Thoracic aorta (tissue), 2 donors: ENCODE results near the gene P4HB. TPM values are rescaled to one million over a fixed set of nuclear protein-coding genes. Genes with fewer than 3 reads are reported as not detected.

ENCODE experiments used
- ATAC-seq: fragments of 150-250 bp; one replicate; pipeline ENCODE4 v1.8.0; 2017; ENCODE audit warnings: low read depth; ENCODE audit not compliant: insufficient number of reproducible peaks, low FRiP score
- DNase-seq: peaks from one replicate; pipeline ENCODE4 v3.0.0-alpha.2; 2020; ENCODE audit warnings: low spot score
- H3K27ac ChIP-seq, 2 donors: fragments of 200-600 bp; sonication (generic); 1 replicate in 1 of 2; 2 replicates in 1 of 2; pipeline ENCODE4 v1.5.1; 2016; ENCODE audit warnings: mild to moderate bottlenecking in 2 of 2, moderate library complexity in 2 of 2
- H3K27me3 ChIP-seq: fragments of 200-600 bp; sonication (generic); replicated peaks from 2 replicates; pipeline ENCODE4 v1.6.0; 2016; ENCODE audit warnings: mild to moderate bottlenecking; ENCODE audit not compliant: insufficient read depth
- H3K36me3 ChIP-seq: fragments of 200-600 bp; sonication (generic); one replicate; pipeline ENCODE4 v1.5.1; 2016
- H3K4me1 ChIP-seq, 2 donors: fragments of 200-600 bp; sonication (generic); 1 replicate in 1 of 2; 2 replicates in 1 of 2; pipeline versions ENCODE4 v1.5.1 to v1.6.0; 2016; ENCODE audit warnings: low read depth in 2 of 2, mild to moderate bottlenecking in 1 of 2; ENCODE audit not compliant: control insufficient read depth in 1 of 2
- H3K4me3 ChIP-seq: fragments of 200-600 bp; sonication (generic); 2 replicates; pipeline ENCODE4 v1.5.1; 2016; ENCODE audit warnings: mild to moderate bottlenecking
- H3K9me3 ChIP-seq: fragments of 200-600 bp; sonication (generic); 2 replicates; pipeline ENCODE4 v1.5.1; 2016
- CTCF ChIP-seq: fragments of 200-600 bp; sonication (generic); IDR thresholded peaks from one replicate; pipeline ENCODE4 v1.5.1; 2019; ENCODE audit warnings: antibody characterized with exemption
- total RNA-seq, 2 donors: library from RNA; depleted of rRNA; stranded (reverse); fragments of >200 nt; gene quantifications; one replicate each; pipeline versions ENCODE4 v1.1.0 to v1.2.3, GENCODE V29; 2016

The P4HB gene
- total RNA-seq, 2 donors from 2014 or later = 515 to 655 TPM

DNA sequence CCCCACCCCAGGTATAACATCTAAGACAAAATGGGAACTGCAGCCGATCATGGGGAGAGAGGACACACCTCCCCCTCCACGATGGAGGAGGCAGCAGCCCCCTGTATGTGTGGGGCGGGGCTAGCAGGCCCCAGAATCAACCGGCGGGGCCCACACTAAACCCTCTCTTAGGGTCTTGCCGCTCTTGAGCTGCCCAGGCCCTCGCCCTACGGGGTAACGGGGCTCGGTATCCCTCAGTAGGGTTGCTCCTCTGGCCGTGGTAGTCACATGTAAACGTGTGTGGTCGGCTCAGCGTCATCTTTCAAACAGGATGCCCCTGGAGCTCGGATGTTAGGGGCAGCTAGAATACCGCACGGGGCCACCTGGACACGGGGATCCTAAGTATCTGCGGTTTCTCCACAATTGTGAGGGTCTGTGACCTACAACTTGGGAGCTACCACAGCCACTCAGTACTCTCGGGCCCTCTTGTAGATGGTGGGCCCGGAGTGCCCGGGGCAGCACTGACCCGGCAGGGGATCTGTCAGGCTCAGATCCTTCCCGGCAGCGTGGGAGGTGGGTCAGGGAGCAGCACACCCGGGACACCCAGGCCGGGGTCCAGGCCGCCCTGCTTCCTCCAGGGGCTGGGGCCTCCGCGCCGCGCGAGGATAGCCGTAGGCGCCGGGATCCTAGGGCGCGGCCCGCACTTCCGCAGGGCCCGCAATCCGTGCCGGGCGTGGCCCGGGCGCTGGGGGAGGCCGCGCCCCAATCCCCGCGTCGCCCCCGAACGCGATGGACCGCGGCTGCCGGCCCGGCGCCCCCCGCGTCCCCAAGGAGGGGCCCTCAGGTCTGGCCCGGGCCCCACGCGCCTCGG lies 10.0 kb upstream of the P4HB start:
- Histone ChIP-seq H3K27me3 (no peaks in the 10 kb centered on the region), H3K27ac (peak overlapping the region; percentile 92 to 95), H3K4me1 (peaks cover 20 to 40% of the 10 kb centered on the region in 2 donors), H3K36me3 (peaks cover 15% of the 10 kb centered on the region), H3K4me3 (peak overlapping the region; percentile 95), H3K9me3 (no peaks in the 10 kb centered on the region)
- ATAC-seq (no peak), DNase-seq (no peak)
- no peak for TF ChIP-seq CTCF

- Histone ChIP-seq H3K4me1 (peaks cover 20 to 40% of the 10 kb centered on the region in 2 donors), H3K27me3 (no peaks in the 10 kb centered on the region), H3K27ac (peak overlapping the region; percentile 92 to 95), H3K36me3 (peaks cover 15% of the 10 kb centered on the region), H3K4me3 (peak overlapping the region; percentile 95), H3K9me3 (no peaks in the 10 kb centered on the region)
- DNase-seq (no peak), ATAC-seq (no peak)
- peak; percentile 92 for TF ChIP-seq CTCF
These were observed 9.1 kb upstream of the P4HB start for GRCh38 chr17:81869221-81870130.

DNA sequence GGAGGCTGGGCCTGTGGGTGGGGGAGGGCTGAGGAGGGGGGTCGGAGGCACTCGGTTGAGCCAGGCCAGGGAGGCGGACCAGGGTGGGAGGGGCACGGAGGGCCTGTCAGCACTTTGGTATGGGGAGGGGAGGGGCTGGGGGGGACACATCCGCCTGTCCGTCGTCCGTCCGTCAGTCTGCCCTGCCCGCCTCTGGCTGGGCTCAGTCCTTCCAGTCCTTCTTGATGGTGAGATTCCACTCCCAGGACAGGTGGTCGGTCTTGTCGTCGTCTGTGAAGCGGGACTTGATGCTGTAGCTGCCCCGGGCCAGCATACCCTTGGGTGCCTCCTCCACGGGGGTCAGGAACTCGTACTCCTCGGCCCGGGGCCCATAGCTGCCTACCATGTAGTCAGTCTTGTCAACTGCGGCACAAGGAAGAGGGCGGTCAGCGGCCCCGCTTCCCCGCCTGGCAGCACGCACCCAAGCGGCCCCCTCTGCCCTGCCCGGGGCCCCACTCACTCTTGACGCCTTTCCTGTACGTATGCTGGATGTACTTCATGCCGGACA lies 8.4 kb upstream of the P4HB start:
- H3K4me1 ChIP-seq = peaks cover 20 to 40% of the 10 kb centered on the region in 2 donors
- no peaks in the 10 kb centered on the region for H3K9me3 ChIP-seq
- H3K27ac ChIP-seq = peak overlapping the region; percentile 92 to 95
- TF ChIP-seq CTCF = no peak
- no peak overlapping the region for H3K4me3 ChIP-seq
- no peaks in the 10 kb centered on the region for H3K27me3 ChIP-seq
- DNase-seq (no peak), ATAC-seq (no peak)
- peaks cover 15% of the 10 kb centered on the region for H3K36me3 ChIP-seq

- no peaks in the 10 kb centered on the region for H3K27me3 ChIP-seq
- no peaks in the 10 kb centered on the region for H3K9me3 ChIP-seq
- peak overlapping the region; percentile 52 to 92 for H3K27ac ChIP-seq
- TF ChIP-seq CTCF = no peak
- peaks cover 20 to 40% of the 10 kb centered on the region in 2 donors for H3K4me1 ChIP-seq
- ATAC-seq = no peak
- peaks cover 15% of the 10 kb centered on the region for H3K36me3 ChIP-seq
- DNase-seq = no peak
- no peak overlapping the region for H3K4me3 ChIP-seq
These were observed 7.8 kb upstream of the P4HB start for GRCh38 chr17:81867991-81868673.
